Bronchus fibroblast of lung (primary cell): ENCODE data around the gene S100P. TPM values are rescaled to one million over a fixed set of nuclear protein-coding genes. Genes with fewer than 3 reads are reported as not detected.

Experiments used
- total RNA-seq: library from RNA; depleted of rRNA; stranded (reverse); fragments of >200 nt; gene quantifications from 2 replicates; pipeline ENCODE4 v1.2.3, GENCODE V29; 2015

S100P gene
- not detected in 2 replicates for total RNA-seq

GRCh38 chr4:6693231-6694176 is at the start of gene S100P:
Gene S100P (plus strand): TSS chr4:6693878. CDS start chr4:6693933, 55 bp downstream.

GRCh38 chr4:6709230-6710114 is 15.8 kb downstream of the S100P start, which contains the start of gene MRFAP1L1:
Gene MRFAP1L1 (minus strand): TSS chr4:6709865. CDS start chr4:6709629, 236 bp downstream.

GRCh38 chr4:6716018-6716911 is 22.6 kb downstream of the S100P start, which contains the start of gene BLOC1S4:
Gene BLOC1S4 (plus strand): TSS chr4:6716174. CDS start chr4:6716210, 36 bp downstream.

Other genes starting within 250 kb of the S100P start
- 0.15 and 1.0 TPM in 2 replicates for gene PPP2R2C, start 221.3 kb upstream of the S100P start, total RNA-seq
- gene MAN2B2, start 118.7 kb upstream of the S100P start, total RNA-seq = 19.5 and 23.0 TPM in 2 replicates
- 221 and 242 TPM in 2 replicates for gene MRFAP1, start 53.2 kb upstream of the S100P start, total RNA-seq
- gene MRFAP1L1, start 16.0 kb downstream of the S100P start, total RNA-seq = 34.5 and 48.4 TPM in 2 replicates
- gene BLOC1S4, start 22.3 kb downstream of the S100P start, total RNA-seq = 22.1 and 25.9 TPM in 2 replicates
- 10.6 and 10.9 TPM in 2 replicates for gene KIAA0232, start 88.8 kb downstream of the S100P start, total RNA-seq
- gene TBC1D14, start 215.9 kb downstream of the S100P start, total RNA-seq = 28.1 and 31.4 TPM in 2 replicates